B cell (primary cell): Measurements from ENCODE around the gene BTRC.

ENCODE experiments used
- CTCF ChIP-seq: fragments of 200-600 bp; IDR thresholded peaks from one replicate; pipeline ENCODE4 v1.8.0; 2022; ENCODE audit warnings: antibody characterized with exemption, mild to moderate bottlenecking
- EZH2 ChIP-seq: IDR thresholded peaks from 2 replicates; pipeline ENCODE4 v1.6.1; 2012; ENCODE audit warnings: borderline replicate concordance, low read depth, mild to moderate bottlenecking, moderate library complexity, low read length; ENCODE audit not compliant: insufficient read depth, poor library complexity, severe bottlenecking

GRCh38 chr10:101353692-101354327 lies at the start of gene BTRC:
- TF ChIP-seq CTCF (no peak), EZH2 (no peak)
